Measurements from ENCODE around the gene SPOCK1.

- TF ChIP-seq EZH2 (IDR thresholded peaks at IDR 0.05; ENCODE audit: borderline replicate concordance, low read depth, low read length, severe bottlenecking) = no peak
- TF ChIP-seq POLR2AphosphoS5 (IDR thresholded peaks at IDR 0.05; ENCODE audit: insufficient read depth, low read depth, low read length) = no peak
- TF ChIP-seq POLR2A (IDR thresholded peaks at IDR 0.05; ENCODE audit: low read depth, low read length) = no peak
Observed at GRCh38 chr5:137466889-137467288, 32.2 kb downstream of the SPOCK1 start.

Data from endothelial cell of umbilical vein (primary cell).